ENCODE data around the gene SUSD1.
"Not testable (repeated sequence)": the region's sequence is repeated elsewhere in the genome, so short reads cannot be mapped to it uniquely, and the experiment has no call there.

The SUSD1 gene

DNA sequence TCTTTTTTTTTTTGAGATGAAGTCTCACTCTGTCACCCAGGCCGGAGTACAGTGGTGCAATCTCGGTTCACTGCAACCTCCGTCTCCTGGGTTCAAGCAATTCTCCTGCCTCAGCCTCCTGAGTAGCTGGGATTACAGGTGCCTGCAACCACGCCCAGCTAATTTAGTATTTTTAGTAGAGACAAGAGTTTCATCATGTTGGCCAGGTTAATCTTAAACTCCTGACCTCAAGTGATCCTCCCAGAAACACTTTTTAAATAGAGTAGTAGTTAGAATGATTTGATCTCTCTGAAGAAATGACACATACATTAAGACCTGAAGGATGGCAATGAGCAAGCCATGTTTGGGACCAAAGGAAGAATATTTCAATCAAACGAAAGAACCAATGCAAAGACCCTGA is 46.7 kb downstream of the SUSD1 start:
- DNase-seq, result not testable (repeated sequence)

GRCh38 chr9:112127281-112127680 is 47.8 kb downstream of the SUSD1 start:
- no peak for DNase-seq

- no peak for DNase-seq
Measured at GRCh38 chr9:112125951-112126388, 49.1 kb downstream of the SUSD1 start.

DNA sequence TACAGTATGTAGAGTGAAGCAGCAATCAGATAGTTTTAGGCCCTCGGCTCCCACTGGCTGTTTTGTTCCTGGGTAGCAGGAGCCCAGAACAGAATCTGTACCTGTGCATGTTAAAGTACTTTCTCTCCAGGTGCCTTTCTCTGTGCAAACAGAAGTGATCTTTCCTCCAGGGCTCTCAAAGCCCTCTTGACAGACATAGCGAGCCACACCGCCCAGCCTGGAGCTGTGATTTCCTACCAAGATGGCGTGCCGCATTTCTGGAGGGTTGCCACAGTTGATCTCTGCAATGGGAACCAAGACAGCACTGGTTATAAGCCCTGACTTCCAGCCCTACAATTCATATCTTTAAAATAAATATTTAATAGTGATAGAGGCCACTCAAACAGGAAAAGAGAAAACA is 50.9 kb downstream of the SUSD1 start:
- DNase-seq, result no peak

- no peak for DNase-seq
Measured at GRCh38 chr9:112121633-112122032, 53.5 kb downstream of the SUSD1 start.

- no peak for DNase-seq
Measured at GRCh38 chr9:112120439-112120925, 54.6 kb downstream of the SUSD1 start.

- DNase-seq, result no peak
Measured at GRCh38 chr9:112120030-112120341, 55.1 kb downstream of the SUSD1 start.

- no peak for DNase-seq
Measured at GRCh38 chr9:112119225-112120029, 55.7 kb downstream of the SUSD1 start.

GRCh38 chr9:112118009-112118408 is 57.1 kb downstream of the SUSD1 start:
- no peak for DNase-seq

DNA sequence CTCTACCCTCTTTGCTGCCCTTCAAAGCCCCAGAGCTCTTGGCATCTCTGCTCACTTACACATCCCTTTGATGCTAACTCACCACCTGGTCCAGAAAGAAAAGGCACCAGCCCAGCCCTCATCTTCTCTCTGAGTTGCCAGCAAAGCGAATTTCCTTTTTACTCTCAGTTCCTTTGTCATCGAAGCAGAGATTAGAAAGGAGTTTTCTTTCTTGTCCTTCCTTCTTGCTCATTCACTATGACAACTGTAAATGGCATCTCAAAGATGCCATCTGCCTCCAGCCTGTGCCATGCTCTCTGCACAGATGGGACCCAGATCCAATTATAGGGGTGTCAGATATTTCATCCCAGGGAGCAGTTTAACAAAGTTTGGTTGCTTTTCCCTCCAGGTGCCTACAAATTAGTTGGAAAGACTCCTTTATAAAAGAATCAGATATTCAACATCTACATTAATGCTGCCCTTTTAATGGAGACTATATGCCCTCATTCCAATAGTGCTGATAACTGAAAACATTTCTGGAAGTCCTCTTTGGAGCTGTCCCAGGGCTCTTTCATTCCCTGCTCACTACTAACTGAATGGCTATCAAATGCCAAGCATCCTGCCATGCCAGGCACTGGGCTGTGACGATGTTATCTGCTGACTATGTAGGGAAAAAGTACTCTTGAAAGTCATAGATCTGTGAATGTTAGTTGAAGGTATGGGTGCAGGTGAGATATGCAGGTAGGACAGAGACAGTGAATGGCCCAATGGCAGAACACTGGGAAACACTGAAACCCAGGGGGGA is 58.9 kb downstream of the SUSD1 start:
- no peak for DNase-seq

DNA sequence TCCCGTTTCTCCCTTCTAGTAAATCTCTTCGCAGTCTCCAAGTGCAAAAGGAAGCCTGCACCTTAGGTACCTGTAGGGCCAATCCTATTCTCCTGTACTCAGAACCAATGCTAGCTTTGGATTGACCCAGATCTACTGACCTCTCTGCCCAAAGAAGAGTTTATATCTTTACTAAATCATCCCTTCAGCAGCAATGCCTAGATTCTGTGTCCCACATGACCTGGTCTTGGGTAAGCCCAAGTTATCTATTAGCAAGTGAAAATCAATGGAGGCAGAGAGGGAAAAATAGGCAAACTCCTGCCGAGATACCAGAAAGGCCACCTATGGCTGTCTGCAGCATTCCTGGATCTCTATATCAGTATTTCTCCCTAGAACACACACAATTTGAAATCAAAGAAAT is 60.0 kb downstream of the SUSD1 start:
- DNase-seq, result no peak

DNA sequence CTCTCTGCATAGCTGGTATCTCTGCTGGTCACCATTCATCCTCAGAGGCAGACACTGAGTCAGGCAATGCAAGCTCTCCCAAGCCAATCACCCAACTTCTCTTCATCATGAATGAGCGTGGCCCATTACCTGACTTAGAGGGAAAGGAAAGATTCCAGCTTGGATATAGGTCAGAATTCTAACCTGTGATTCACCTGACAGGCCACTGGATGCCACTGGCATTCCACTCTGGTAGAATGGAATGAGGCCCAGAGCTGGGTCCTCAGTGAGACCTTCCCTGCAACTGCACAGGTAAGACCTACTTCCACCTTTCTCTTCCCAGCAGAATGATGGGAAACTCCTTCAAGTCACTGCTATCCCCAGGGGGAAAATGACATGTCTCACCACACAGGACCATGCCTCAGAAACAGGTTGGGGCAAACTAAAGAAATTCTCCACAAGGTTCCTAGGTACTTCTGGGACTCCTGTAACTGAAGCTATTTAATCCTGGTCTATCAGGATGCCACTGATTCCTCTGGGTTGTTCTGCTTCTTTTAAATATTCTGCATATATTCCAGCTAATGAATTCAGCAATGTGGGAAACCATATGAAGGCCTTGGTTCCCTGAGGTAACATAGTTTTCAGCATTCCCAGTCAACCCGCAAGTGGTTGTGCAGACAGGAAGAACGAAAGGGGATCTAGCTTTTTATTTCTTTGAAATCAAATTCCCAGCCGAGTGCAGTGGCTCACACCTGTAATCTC is 62.0 kb downstream of the SUSD1 start:
- no peak for DNase-seq

- DNase-seq, result no peak
Measured at GRCh38 chr9:112112519-112112918, 62.6 kb downstream of the SUSD1 start.

- no peak for DNase-seq
Measured at GRCh38 chr9:112111461-112111860, 63.6 kb downstream of the SUSD1 start.

- DNase-seq, result no peak
Measured at GRCh38 chr9:112110777-112111113, 64.4 kb downstream of the SUSD1 start.

GRCh38 chr9:112110094-112110776 is 64.9 kb downstream of the SUSD1 start:
- no peak for DNase-seq

- DNase-seq, result no peak
Measured at GRCh38 chr9:112104901-112105300, 70.2 kb downstream of the SUSD1 start.

GRCh38 chr9:112104401-112104800 is 70.7 kb downstream of the SUSD1 start:
- no peak for DNase-seq

GRCh38 chr9:112103405-112103804 is 71.7 kb downstream of the SUSD1 start:
- no peak for DNase-seq

DNA sequence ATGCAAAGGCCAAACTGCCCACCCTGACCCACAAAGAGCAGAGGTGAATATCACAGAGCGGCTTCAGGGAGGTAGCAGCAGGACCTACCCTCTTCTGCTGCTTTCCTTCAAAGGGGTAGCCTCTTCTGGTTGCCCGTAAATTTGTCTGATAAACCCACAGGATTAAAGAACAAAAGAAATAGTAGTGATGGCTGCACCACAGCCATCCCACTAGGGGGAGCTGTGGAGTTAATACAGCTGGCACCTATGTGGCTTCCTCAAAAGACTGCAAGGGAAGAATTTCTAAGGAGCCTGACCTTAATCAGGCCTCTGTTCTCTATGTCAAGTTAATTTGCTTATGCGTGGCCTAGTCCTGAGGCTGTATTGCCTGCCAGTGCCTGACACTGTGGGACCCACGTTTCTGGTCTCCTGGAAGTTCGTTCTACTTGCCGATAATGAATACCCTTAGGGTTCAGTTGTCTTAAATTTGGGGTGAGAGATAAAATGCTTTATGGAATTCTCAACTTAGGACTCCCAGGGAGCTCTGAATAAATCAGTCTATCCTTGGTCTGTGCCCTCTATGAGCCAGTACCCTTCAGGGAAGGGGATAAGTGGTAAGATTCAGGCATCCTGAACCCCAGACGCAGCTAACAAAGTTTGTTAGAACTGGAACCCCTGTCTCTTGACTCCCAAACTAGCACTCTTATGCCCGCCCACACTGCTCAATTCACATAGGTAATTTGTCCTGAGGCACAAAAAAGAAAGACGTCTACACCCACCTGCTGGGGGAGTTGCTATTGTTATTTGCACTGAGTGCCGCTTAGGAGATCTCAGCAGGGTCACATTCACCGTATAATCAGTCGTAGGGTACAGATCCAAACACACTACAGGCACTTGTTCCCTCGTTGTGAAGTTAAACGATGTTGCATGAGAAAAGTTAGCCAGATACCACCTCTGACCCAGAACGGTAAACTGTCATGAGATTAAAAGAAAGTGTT is 77.1 kb downstream of the SUSD1 start:
- DNase-seq, result peak; percentile 80

GRCh38 chr9:112094948-112095681 is 80.0 kb downstream of the SUSD1 start:
- DNase-seq, result no peak
